ENCODE measurements around the gene CHKB.
A peak's percentile ranks its signal among the peaks of the same experiment; 100 is the strongest.

Gene CHKB

GRCh38 chr22:50603511-50604255, 21.0 kb upstream of the CHKB start:
- TF ChIP-seq FOXM1 (IDR thresholded peaks at IDR 0.05; ENCODE audit: borderline replicate concordance, low read depth): no peak

- TF ChIP-seq FOXM1 (IDR thresholded peaks at IDR 0.05; ENCODE audit: borderline replicate concordance, low read depth): no peak
- no peak for TF ChIP-seq TCF12 (IDR thresholded peaks at IDR 0.05; ENCODE audit: low read depth)
- TF ChIP-seq TEAD4 (IDR thresholded peaks at IDR 0.05): no peak
- TF ChIP-seq RAD21 (IDR thresholded peaks at IDR 0.05; ENCODE audit: low read depth): no peak
- TF ChIP-seq EP300 (IDR thresholded peaks at IDR 0.05; ENCODE audit: borderline replicate concordance): no peak
- no peak for TF ChIP-seq EGR1 (IDR thresholded peaks at IDR 0.05)
- TF ChIP-seq CREB1 (IDR thresholded peaks at IDR 0.05; ENCODE audit: low read depth): no peak
- TF ChIP-seq TAF1 (IDR thresholded peaks at IDR 0.05; ENCODE audit: low read depth): no peak
- TF ChIP-seq REST (IDR thresholded peaks at IDR 0.05; ENCODE audit: low read depth): no peak
- TF ChIP-seq USF1 (IDR thresholded peaks at IDR 0.05): no peak
- TF ChIP-seq CEBPB (IDR thresholded peaks at IDR 0.05): no peak
- no peak for TF ChIP-seq NFIC (IDR thresholded peaks at IDR 0.05)
- TF ChIP-seq MAX (IDR thresholded peaks at IDR 0.05): no peak
These were observed 19.7 kb upstream of the CHKB start for GRCh38 chr22:50602338-50602700.

GRCh38 chr22:50601669-50602337, 19.2 kb upstream of the CHKB start:
- TF ChIP-seq YY1 (IDR thresholded peaks at IDR 0.05; ENCODE audit: low read depth) (no peak), TEAD4 (IDR thresholded peaks at IDR 0.05) (no peak), ZBTB7A (IDR thresholded peaks at IDR 0.05; ENCODE audit: low read depth) (no peak), EGR1 (IDR thresholded peaks at IDR 0.05) (no peak), TAF1 (IDR thresholded peaks at IDR 0.05; ENCODE audit: low read depth) (no peak), RAD21 (IDR thresholded peaks at IDR 0.05; ENCODE audit: low read depth) (no peak), TCF12 (IDR thresholded peaks at IDR 0.05; ENCODE audit: low read depth) (no peak), NFIC (IDR thresholded peaks at IDR 0.05) (no peak), USF1 (IDR thresholded peaks at IDR 0.05) (no peak), FOXM1 (IDR thresholded peaks at IDR 0.05; ENCODE audit: borderline replicate concordance, low read depth) (no peak), MAX (IDR thresholded peaks at IDR 0.05) (no peak), CEBPB (IDR thresholded peaks at IDR 0.05) (no peak), REST (IDR thresholded peaks at IDR 0.05; ENCODE audit: low read depth) (no peak), CREB1 (IDR thresholded peaks at IDR 0.05; ENCODE audit: low read depth) (no peak), EP300 (IDR thresholded peaks at IDR 0.05; ENCODE audit: borderline replicate concordance) (no peak)

GRCh38 chr22:50600967-50601668, 18.5 kb upstream of the CHKB start:
- no peak for TF ChIP-seq RAD21 (IDR thresholded peaks at IDR 0.05; ENCODE audit: low read depth)
- no peak for TF ChIP-seq FOXM1 (IDR thresholded peaks at IDR 0.05; ENCODE audit: borderline replicate concordance, low read depth)
- TF ChIP-seq TCF12 (IDR thresholded peaks at IDR 0.05; ENCODE audit: low read depth): no peak
- TF ChIP-seq EP300 (IDR thresholded peaks at IDR 0.05; ENCODE audit: borderline replicate concordance): no peak
- no peak for TF ChIP-seq CEBPB (IDR thresholded peaks at IDR 0.05)
- peak; percentile 28; the same call in 1 of the 2 replicates for TF ChIP-seq EGR1 (IDR thresholded peaks at IDR 0.05)
- no peak for TF ChIP-seq MAX (IDR thresholded peaks at IDR 0.05)
- TF ChIP-seq ZBTB7A (IDR thresholded peaks at IDR 0.05; ENCODE audit: low read depth): 0 out of 2 replicates have a peak, but pooled peaks have one; percentile 25

- TF ChIP-seq YY1 (IDR thresholded peaks at IDR 0.05; ENCODE audit: low read depth) (0 out of 2 replicates have a peak, but pooled peaks have one; percentile 33), USF1 (IDR thresholded peaks at IDR 0.05) (0 out of 2 replicates have a peak, but pooled peaks have one; percentile 18), REST (IDR thresholded peaks at IDR 0.05; ENCODE audit: low read depth) (no peak)
These were observed 17.9 kb upstream of the CHKB start, which contains the start of gene MAPK8IP2 for GRCh38 chr22:50600538-50600937. MAPK8IP2 (plus strand) TSS chr22:50600793; CDS start chr22:50600819, 26 bp downstream.

Data from Ishikawa (cell line).